ENCODE results near the gene SLC4A1. TPM values are rescaled to one million over a fixed set of nuclear protein-coding genes. Genes with fewer than 3 reads are reported as not detected.

The SLC4A1 gene
- total and polyA plus RNA-seq, 2 donors (not counting 3 experiments of a cell fraction or from before 2014, with no cell fraction given): not detected

GRCh38 chr17:44317545-44317944 lies 49.6 kb upstream of the SLC4A1 start:
- no peak overlapping the region for H2AFZ ChIP-seq (ENCODE audit: low read depth, low read length)
- H4K20me1 ChIP-seq (replicated peaks; ENCODE audit: control insufficient read depth, extremely low read depth, insufficient read depth, low read length): no peaks in the 10 kb centered on the region
- H3K79me2 ChIP-seq (ENCODE audit: control insufficient read depth, insufficient read depth, low read length): no peaks in the 10 kb centered on the region
- POLR2A ChIA-PET: no interaction called here
- DNase-seq (ENCODE audit: low read depth, low spot score): no peak
- intact Hi-C loops (cut with micrococcal nuclease): no loop called here
- H3K9ac ChIP-seq (replicated peaks; ENCODE audit: extremely low read depth, insufficient read depth, low read length): no peak overlapping the region
- TF ChIP-seq FOS (IDR thresholded peaks at IDR 0.05; ENCODE audit: borderline replicate concordance, insufficient read depth, low read length) (no peak), JUN (IDR thresholded peaks at IDR 0.05; ENCODE audit: borderline replicate concordance, insufficient read depth, insufficient read length, low read depth) (no peak), EZH2 (IDR thresholded peaks at IDR 0.05; ENCODE audit: borderline replicate concordance, low read depth, low read length, severe bottlenecking) (no peak), POLR2AphosphoS5 (IDR thresholded peaks at IDR 0.05; ENCODE audit: insufficient read depth, low read depth, low read length) (no peak), POLR2A (IDR thresholded peaks at IDR 0.05; ENCODE audit: low read depth, low read length) (no peak), CTCF (IDR thresholded peaks at IDR 0.05; ENCODE audit: extremely low read depth in 1 of 2, insufficient read depth in 1 of 2, low read depth in 1 of 2, low read length in 2 of 2) (no peak), MAX (IDR thresholded peaks at IDR 0.05; ENCODE audit: insufficient read depth, insufficient read length) (no peak), MYC (IDR thresholded peaks at IDR 0.05; ENCODE audit: low read depth, low read length) (no peak), GATA2 (IDR thresholded peaks at IDR 0.05; ENCODE audit: insufficient read depth, insufficient read length, low read depth, low read length) (no peak)
- dilution Hi-C loops (cut with MboI; ENCODE audit: extremely low pct_ligation_motif_present, low sequenced_read_pairs): no loop called here
- CTCF ChIA-PET: interaction anchor here (1.0 to 6.3 kb wide), 3 partner anchors 11 to 206 kb away, joined by 3 to 27 read pairs (median 4); no protein-coding TSS in a partner anchor
- no peak overlapping the region for H3K27ac ChIP-seq (ENCODE audit: insufficient read depth, low read depth, low read length)
- no peaks in the 10 kb centered on the region for H3K9me3 ChIP-seq (replicated peaks; ENCODE audit: control insufficient read depth, insufficient read depth, low read length)
- H3K27me3 ChIP-seq (ENCODE audit: control insufficient read depth in 2 of 2, insufficient read depth in 2 of 2, low read length in 2 of 2): peaks cover 23 to 32% of the 10 kb centered on the region in 2 experiments
- H3K4me3 ChIP-seq (replicated peaks in 1 of 3; ENCODE audit: insufficient read depth in 1 of 3, low read depth in 1 of 3, low read length in 3 of 3): no peak overlapping the region
- no peaks in the 10 kb centered on the region for H3K9me1 ChIP-seq (replicated peaks; ENCODE audit: control insufficient read depth, extremely low read depth, insufficient read depth, low read length)
- no peaks in the 10 kb centered on the region for H3K4me1 ChIP-seq (ENCODE audit: control insufficient read depth, extremely low read depth, insufficient read depth, low read length)
- H3K4me2 ChIP-seq (ENCODE audit: insufficient read depth, low read length): no peak overlapping the region
- FAIRE-seq: no peak
- peaks cover 3 to 26% of the 10 kb centered on the region in 2 experiments for H3K36me3 ChIP-seq (ENCODE audit: control insufficient read depth in 2 of 2, extremely low read depth in 1 of 2, insufficient read depth in 2 of 2, low read length in 2 of 2)
- BruUV-seq (replicated peaks): no TSS peak

Data from endothelial cell of umbilical vein (primary cell).